SK-N-SH treated with all-trans-retinoic acid at 6 μM for 48 hours (cell line): ENCODE data around the gene RNF111.

Source experiments
- ARNTL ChIP-seq: fragments of 450-650 bp; formaldehyde crosslinking; IDR thresholded peaks from 2 replicates; pipeline ENCODE4 v1.5.0; 2020; ENCODE audit warnings: low read depth, mild to moderate bottlenecking, moderate library complexity, borderline replicate concordance
- CSDC2 ChIP-seq: fragments of 250-450 bp; sonication (Bioruptor Pico); IDR thresholded peaks from 2 replicates; pipeline ENCODE4 v1.5.0; 2020; ENCODE audit warnings: mild to moderate bottlenecking, moderate library complexity
- CSRNP3 ChIP-seq: fragments of 250-450 bp; sonication (Bioruptor Pico); IDR thresholded peaks from 2 replicates; pipeline ENCODE4 v1.5.1; 2021; ENCODE audit warnings: mild to moderate bottlenecking, moderate library complexity
- ESRRG ChIP-seq: fragments of 250-450 bp; sonication (Bioruptor Pico); IDR thresholded peaks from 2 replicates; pipeline ENCODE4 v1.6.1; 2021; ENCODE audit warnings: mild to moderate bottlenecking
- ISL1 ChIP-seq: fragments of 250-450 bp; sonication (Bioruptor Pico); IDR thresholded peaks from 2 replicates; pipeline ENCODE4 v2.1.2; 2022; ENCODE audit warnings: mild to moderate bottlenecking, moderate library complexity
- OSR1 ChIP-seq: fragments of 250-450 bp; sonication (Bioruptor Pico); IDR thresholded peaks from 2 replicates; pipeline ENCODE4 v1.8.0; 2022; ENCODE audit warnings: moderate library complexity, mild to moderate bottlenecking, inconsistent platforms
- PATZ1 ChIP-seq: fragments of 250-450 bp; sonication (Bioruptor Pico); IDR thresholded peaks from 2 replicates; pipeline ENCODE4 v1.8.0; 2020; ENCODE audit warnings: mild to moderate bottlenecking, moderate library complexity, borderline replicate concordance
- POU6F1 ChIP-seq: fragments of 250-450 bp; sonication (Bioruptor Pico); IDR thresholded peaks from 2 replicates; pipeline ENCODE4 v1.8.0; 2021; ENCODE audit warnings: low read depth, mild to moderate bottlenecking, moderate library complexity, borderline replicate concordance
- RARB ChIP-seq: fragments of 250-450 bp; sonication (Bioruptor Pico); IDR thresholded peaks from 2 replicates; pipeline ENCODE4 v1.8.0; 2021; ENCODE audit warnings: mild to moderate bottlenecking, moderate library complexity
- SNAI2 ChIP-seq: fragments of 250-450 bp; sonication (Bioruptor Pico); IDR thresholded peaks from 2 replicates; pipeline ENCODE4 v1.5.0; 2020; ENCODE audit warnings: mild to moderate bottlenecking, moderate library complexity
- TOX ChIP-seq: fragments of 250-450 bp; sonication (Bioruptor Pico); IDR thresholded peaks from 2 replicates; pipeline ENCODE4 v1.8.0; 2021; ENCODE audit warnings: mild to moderate bottlenecking, moderate library complexity, borderline replicate concordance
- TSHZ2 ChIP-seq: fragments of 250-450 bp; sonication (Bioruptor Pico); IDR thresholded peaks from 2 replicates; pipeline ENCODE4 v1.5.0; 2020; ENCODE audit warnings: mild to moderate bottlenecking, moderate library complexity
- ZFP3 ChIP-seq: fragments of 250-450 bp; sonication (Bioruptor Pico); IDR thresholded peaks from 2 replicates; pipeline ENCODE4 v1.5.0; 2020; ENCODE audit warnings: mild to moderate bottlenecking, moderate library complexity
- ZFP30 ChIP-seq: fragments of 450-650 bp; formaldehyde crosslinking; IDR thresholded peaks from 2 replicates; pipeline ENCODE4 v1.5.0; 2022; ENCODE audit warnings: mild to moderate bottlenecking, moderate library complexity

- TF ChIP-seq RARB (no peak), TOX (no peak), ESRRG (no peak), POU6F1 (CRISPR knock-in tag) (no peak), PATZ1 (CRISPR knock-in tag) (no peak), ZFP30 (CRISPR knock-in tag) (no peak), CSDC2 (CRISPR knock-in tag) (no peak), ZFP3 (CRISPR knock-in tag) (no peak), ARNTL (no peak), CSRNP3 (no peak), SNAI2 (CRISPR knock-in tag) (no peak), OSR1 (CRISPR knock-in tag) (no peak), TSHZ2 (CRISPR knock-in tag) (no peak), ISL1 (CRISPR knock-in tag) (no peak)
Observed at GRCh38 chr15:58947179-58947578, 40.3 kb upstream of the RNF111 start.
